ENCODE results near the gene PLEKHG4B.
"Not testable (repeated sequence)": the region's sequence is repeated elsewhere in the genome, so short reads cannot be mapped to it uniquely, and the experiment has no call there.

PLEKHG4B gene

GRCh38 chr5:233426-233825 lies 141.5 kb downstream of the PLEKHG4B start:
- DNase-seq = not testable (repeated sequence)

GRCh38 chr5:234450-234849 lies 142.5 kb downstream of the PLEKHG4B start:
- DNase-seq = no peak

GRCh38 chr5:235527-235926 lies 143.6 kb downstream of the PLEKHG4B start:
- DNase-seq = not testable (repeated sequence)

- not testable (repeated sequence) for DNase-seq
These were observed 146.0 kb downstream of the PLEKHG4B start for GRCh38 chr5:237931-238330.
